ENCODE results near the gene MOGAT2.

The MOGAT2 gene

GRCh38 chr11:75781296-75781695 is 63.7 kb downstream of the MOGAT2 start:
- no peak for DNase-seq (ENCODE audit: low read depth)

GRCh38 chr11:75781831-75782230 is 64.2 kb downstream of the MOGAT2 start:
- DNase-seq (ENCODE audit: low read depth) = no peak
